Stimulated activated naive CD8-positive, alpha-beta T cell treated with anti-CD3 and anti-CD28 coated beads, Interleukin-15, Interleukin-2, amounts not matched to agents 100 ng/mL and 50 ng/mL, for 24 hours (primary cell): Measurements from ENCODE around the gene MEGF6.

Source experiments
- H3K27ac Mint-ChIP-seq: one replicate; pipeline ENCODE4 v1.8.0; 2021; ENCODE audit warnings: mild to moderate bottlenecking, mixed read lengths
- H3K27me3 Mint-ChIP-seq: one replicate; pipeline ENCODE4 v1.8.0; 2021; ENCODE audit warnings: mixed read lengths
- H3K36me3 Mint-ChIP-seq: one replicate; pipeline ENCODE4 v1.8.0; 2021; ENCODE audit warnings: low read depth, mixed read lengths
- H3K4me1 Mint-ChIP-seq: one replicate; pipeline ENCODE4 v1.8.0; 2021; ENCODE audit warnings: low read depth, mixed read lengths
- H3K4me3 Mint-ChIP-seq: one replicate; pipeline ENCODE4 v1.8.0; 2021; ENCODE audit warnings: mild to moderate bottlenecking, mixed read lengths
- H3K9me3 Mint-ChIP-seq: one replicate; pipeline ENCODE4 v1.8.0; 2021; ENCODE audit warnings: mixed read lengths

MEGF6 gene

DNA sequence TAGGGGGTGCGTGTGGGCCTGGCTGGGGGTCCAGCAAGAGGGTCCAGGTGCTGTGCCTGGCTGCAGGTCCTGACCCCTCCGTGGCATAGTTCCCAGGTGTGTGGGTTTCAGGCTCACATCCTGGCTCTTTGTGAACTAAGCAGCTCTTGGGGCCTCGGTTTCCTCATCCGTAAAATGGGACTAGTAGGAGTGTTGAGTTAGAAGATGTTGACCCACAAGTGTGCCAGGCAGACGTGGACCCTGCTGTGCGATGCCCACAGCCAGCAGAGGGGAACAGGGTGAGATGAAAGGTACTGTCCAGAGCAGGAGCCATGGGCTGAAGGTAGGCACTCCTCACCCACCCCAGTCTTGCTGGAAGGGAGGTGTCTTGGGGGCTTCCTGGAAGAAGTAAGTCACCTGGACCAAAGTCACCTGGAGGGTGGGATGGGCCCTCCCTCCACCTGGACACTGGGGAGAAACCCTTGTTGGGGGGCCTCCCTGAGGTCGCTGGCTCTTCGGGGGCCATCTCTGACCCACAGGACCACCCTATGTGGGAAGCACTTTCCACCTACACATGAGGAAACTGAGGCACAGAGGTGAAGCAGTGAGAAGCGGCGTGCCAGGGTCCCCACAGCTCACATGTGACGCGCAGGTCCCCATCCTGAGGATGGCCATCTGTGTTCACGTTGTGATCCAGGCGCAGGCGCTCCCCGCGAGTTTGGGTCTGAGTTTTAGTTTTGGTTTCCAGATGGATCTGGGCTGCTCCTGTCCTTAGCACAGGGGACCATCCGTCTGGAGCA lies 155.4 kb downstream of the MEGF6 start:
- Mint-ChIP-seq H3K4me1 (peaks cover 2% of the 10 kb centered on the region), H3K36me3 (no peaks in the 10 kb centered on the region), H3K27me3 (no peaks in the 10 kb centered on the region), H3K27ac (no peak overlapping the region), H3K9me3 (no peaks in the 10 kb centered on the region), H3K4me3 (no peak overlapping the region)

- no peaks in the 10 kb centered on the region for H3K36me3 Mint-ChIP-seq
- peak overlapping the region; percentile 51 for H3K4me3 Mint-ChIP-seq
- no peaks in the 10 kb centered on the region for H3K9me3 Mint-ChIP-seq
- no peak overlapping the region for H3K27ac Mint-ChIP-seq
- H3K4me1 Mint-ChIP-seq: peaks cover 2% of the 10 kb centered on the region
- H3K27me3 Mint-ChIP-seq: peaks cover 4% of the 10 kb centered on the region
These were observed 156.3 kb downstream of the MEGF6 start for GRCh38 chr1:3454811-3455618.

GRCh38 chr1:3453891-3454810 lies 157.2 kb downstream of the MEGF6 start, which contains the start of gene ARHGEF16:
ARHGEF16 (plus strand) TSS chr1:3454665; CDS start chr1:3463085, 8,420 bp downstream.
- Mint-ChIP-seq H3K4me3 (peak within 1 kb of the TSS; percentile 51), H3K27ac (no peak within 1 kb of the TSS), H3K4me1 (peaks cover 2% of the 10 kb centered on the region), H3K27me3 (peaks cover 8% of the 10 kb centered on the region), H3K9me3 (no peaks in the 10 kb centered on the region), H3K36me3 (no peaks in the 10 kb centered on the region)

GRCh38 chr1:3453203-3453761 lies 158.0 kb downstream of the MEGF6 start:
- no peaks in the 10 kb centered on the region for H3K36me3 Mint-ChIP-seq
- peaks cover 8% of the 10 kb centered on the region for H3K27me3 Mint-ChIP-seq
- H3K4me1 Mint-ChIP-seq: peaks cover 2% of the 10 kb centered on the region
- H3K4me3 Mint-ChIP-seq: no peak overlapping the region
- no peaks in the 10 kb centered on the region for H3K9me3 Mint-ChIP-seq
- no peak overlapping the region for H3K27ac Mint-ChIP-seq

DNA sequence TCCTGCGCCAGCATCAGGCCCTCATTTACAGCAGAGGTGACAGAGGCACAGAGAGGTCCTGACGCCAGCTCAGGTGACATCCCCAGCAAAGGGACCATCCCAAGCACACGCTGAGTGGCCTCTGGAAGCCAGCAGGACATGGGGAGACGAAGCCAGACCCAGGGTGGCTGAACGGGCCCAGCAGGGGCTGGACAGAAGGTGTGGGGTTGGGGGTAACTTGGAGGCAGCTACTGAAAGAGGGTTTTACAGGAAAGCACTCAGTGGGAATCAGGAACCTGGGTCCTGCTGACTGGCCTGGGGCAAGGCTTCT lies 158.5 kb downstream of the MEGF6 start:
- Mint-ChIP-seq H3K4me1 (peaks cover 2% of the 10 kb centered on the region), H3K27ac (no peak overlapping the region), H3K27me3 (peaks cover 8% of the 10 kb centered on the region), H3K36me3 (no peaks in the 10 kb centered on the region), H3K9me3 (peaks cover 4% of the 10 kb centered on the region), H3K4me3 (no peak overlapping the region)

DNA sequence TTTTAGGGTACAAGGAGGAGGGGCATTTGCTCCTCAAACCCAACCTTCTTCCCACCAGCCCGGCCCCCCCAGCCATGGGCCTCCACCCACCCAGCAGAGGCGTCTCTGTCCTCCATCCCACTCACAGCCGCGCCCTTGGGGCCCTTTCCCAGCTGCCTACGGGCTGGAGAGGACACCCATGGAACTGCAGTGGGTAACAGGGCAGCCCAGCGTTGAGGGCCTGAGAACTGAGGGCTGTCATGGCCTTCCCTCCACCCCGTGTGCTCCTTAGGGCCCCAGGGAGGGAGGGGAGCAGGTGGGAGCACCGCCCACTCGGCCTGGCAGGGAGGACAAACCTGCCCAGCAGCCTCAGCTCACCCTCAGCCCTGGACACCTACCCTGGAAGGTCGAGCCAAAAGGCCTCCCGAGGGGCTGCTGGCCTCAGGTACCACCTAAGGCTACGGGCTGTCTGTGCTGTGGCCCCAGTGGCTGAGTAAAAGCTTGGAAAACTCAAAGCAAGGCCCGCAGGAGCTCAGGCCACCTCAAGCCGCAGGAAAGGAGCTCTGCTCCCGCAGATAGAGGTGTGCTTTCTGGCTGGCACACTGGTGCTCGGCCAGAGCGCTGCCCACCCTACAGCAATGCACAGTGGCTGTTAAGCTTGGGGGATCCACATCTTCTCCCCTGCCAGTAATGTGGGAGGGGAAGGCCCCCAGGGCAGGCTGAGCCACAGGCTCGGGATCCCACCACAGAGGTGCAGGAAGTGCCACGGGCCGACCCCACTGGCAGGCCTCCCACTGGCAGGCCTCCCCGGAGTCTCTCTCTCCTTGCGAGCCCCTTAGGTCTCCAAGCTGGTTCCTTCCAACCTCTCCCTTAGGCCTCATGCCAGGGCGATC lies 159.1 kb downstream of the MEGF6 start:
- Mint-ChIP-seq H3K36me3 (no peaks in the 10 kb centered on the region), H3K27me3 (peaks cover 8% of the 10 kb centered on the region), H3K27ac (no peak overlapping the region), H3K9me3 (peaks cover 6% of the 10 kb centered on the region), H3K4me3 (no peak overlapping the region), H3K4me1 (peaks cover 2% of the 10 kb centered on the region)

- H3K36me3 Mint-ChIP-seq: no peaks in the 10 kb centered on the region
- peaks cover 8% of the 10 kb centered on the region for H3K27me3 Mint-ChIP-seq
- H3K27ac Mint-ChIP-seq: no peak overlapping the region
- H3K4me3 Mint-ChIP-seq: no peak overlapping the region
- H3K4me1 Mint-ChIP-seq: peaks cover 2% of the 10 kb centered on the region
- H3K9me3 Mint-ChIP-seq: peaks cover 6% of the 10 kb centered on the region
These were observed 160.3 kb downstream of the MEGF6 start for GRCh38 chr1:3450983-3451382.

DNA sequence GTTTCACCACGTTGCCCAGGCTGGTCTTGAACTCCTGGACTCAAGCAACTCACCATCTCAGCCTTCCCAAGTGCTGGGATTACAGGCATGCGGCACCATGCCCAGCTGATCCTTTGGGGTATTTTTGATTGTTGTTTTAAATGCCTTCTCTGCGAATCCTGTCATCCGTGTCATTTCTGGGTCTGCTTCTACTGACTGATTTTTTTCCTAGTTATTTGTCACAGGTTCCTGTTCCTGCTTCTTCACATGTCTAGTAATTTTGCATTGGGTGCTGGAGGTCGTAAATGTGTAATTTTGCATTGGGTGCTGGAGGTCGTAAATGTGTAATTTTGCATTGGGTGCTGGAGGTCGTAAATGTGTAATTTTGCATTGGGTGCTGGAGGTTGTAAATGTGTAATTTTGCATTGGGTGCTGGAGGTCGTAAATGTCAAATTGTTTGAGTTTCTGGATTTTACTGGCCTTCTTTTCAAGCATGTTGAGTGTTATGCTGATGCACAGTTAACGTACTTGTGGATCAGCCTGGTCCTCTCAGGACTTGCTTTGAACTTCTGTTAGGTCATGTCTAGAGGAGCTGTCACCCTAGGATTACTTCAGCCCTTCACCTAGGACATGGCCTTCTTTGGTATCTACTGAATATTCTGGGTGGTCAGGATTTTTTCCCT lies 161.0 kb downstream of the MEGF6 start:
- Mint-ChIP-seq H3K4me1 (peaks cover 2% of the 10 kb centered on the region), H3K9me3 (peaks cover 6% of the 10 kb centered on the region), H3K36me3 (no peaks in the 10 kb centered on the region), H3K27me3 (peaks cover 8% of the 10 kb centered on the region), H3K4me3 (no peak overlapping the region), H3K27ac (no peak overlapping the region)

- H3K36me3 Mint-ChIP-seq: no peaks in the 10 kb centered on the region
- H3K9me3 Mint-ChIP-seq: peaks cover 6% of the 10 kb centered on the region
- H3K27ac Mint-ChIP-seq: no peak overlapping the region
- no peak overlapping the region for H3K4me3 Mint-ChIP-seq
- peaks cover 11% of the 10 kb centered on the region for H3K27me3 Mint-ChIP-seq
- no peaks in the 10 kb centered on the region for H3K4me1 Mint-ChIP-seq
These were observed 166.6 kb downstream of the MEGF6 start for GRCh38 chr1:3444736-3445135.

GRCh38 chr1:3444298-3444697 lies 167.0 kb downstream of the MEGF6 start:
- H3K4me3 Mint-ChIP-seq: no peak overlapping the region
- H3K36me3 Mint-ChIP-seq: no peaks in the 10 kb centered on the region
- H3K27me3 Mint-ChIP-seq: peaks cover 8% of the 10 kb centered on the region
- H3K9me3 Mint-ChIP-seq: peaks cover 6% of the 10 kb centered on the region
- H3K27ac Mint-ChIP-seq: no peak overlapping the region
- no peaks in the 10 kb centered on the region for H3K4me1 Mint-ChIP-seq

DNA sequence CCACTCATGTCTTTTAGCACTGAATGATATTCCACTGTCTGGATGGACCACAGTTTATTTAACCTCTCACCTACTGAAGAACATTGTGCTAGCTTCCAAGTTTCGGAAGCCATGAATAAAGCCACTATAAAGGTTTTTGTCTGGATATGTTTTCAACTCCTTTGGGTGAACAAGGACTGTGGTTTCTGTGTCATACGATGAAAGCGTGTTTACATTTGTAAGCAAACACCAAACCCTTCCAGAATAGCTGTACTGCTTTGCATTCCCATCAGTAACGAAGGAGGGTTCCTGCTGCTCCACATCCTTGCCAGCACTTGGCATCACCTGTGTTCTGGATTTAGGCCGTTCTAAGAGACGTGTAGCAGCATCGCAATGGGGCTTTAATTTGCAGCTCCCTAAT lies 167.5 kb downstream of the MEGF6 start:
- Mint-ChIP-seq H3K27me3 (peaks cover 8% of the 10 kb centered on the region), H3K4me3 (no peak overlapping the region), H3K9me3 (peaks cover 6% of the 10 kb centered on the region), H3K36me3 (no peaks in the 10 kb centered on the region), H3K4me1 (no peaks in the 10 kb centered on the region), H3K27ac (no peak overlapping the region)

DNA sequence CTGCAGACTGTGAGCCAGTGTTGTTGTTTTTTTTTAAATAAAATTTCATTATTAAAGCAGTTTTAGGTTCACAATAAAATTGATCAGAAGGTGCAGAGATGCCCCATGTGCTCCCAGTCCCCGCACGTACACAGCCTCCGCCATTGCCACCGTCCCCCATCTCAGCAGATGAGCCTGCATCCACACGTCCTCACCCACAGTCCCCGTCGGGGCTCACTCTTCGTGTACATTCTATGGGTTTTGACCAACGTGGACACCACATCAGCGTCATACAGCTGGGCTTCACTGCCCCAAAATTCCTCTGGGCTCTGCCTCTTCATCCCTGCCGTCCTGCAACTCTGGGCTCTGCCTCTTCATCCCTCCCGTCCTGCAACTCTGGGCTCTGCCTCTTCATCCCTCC lies 168.4 kb downstream of the MEGF6 start:
- H3K4me3 Mint-ChIP-seq: no peak overlapping the region
- no peaks in the 10 kb centered on the region for H3K36me3 Mint-ChIP-seq

GRCh38 chr1:3442331-3442730 lies 169.0 kb downstream of the MEGF6 start:
- Mint-ChIP-seq H3K36me3 (no peaks in the 10 kb centered on the region), H3K4me1 (no peaks in the 10 kb centered on the region), H3K9me3 (no peaks in the 10 kb centered on the region), H3K27me3 (peaks cover 8% of the 10 kb centered on the region), H3K4me3 (no peak overlapping the region), H3K27ac (no peak overlapping the region)

More for the DNA sequence above, 168.4 kb downstream of the MEGF6 start:
- no peak overlapping the region for H3K27ac Mint-ChIP-seq
- H3K27me3 Mint-ChIP-seq: peaks cover 8% of the 10 kb centered on the region
- H3K4me1 Mint-ChIP-seq: no peaks in the 10 kb centered on the region
- H3K9me3 Mint-ChIP-seq: peaks cover 3% of the 10 kb centered on the region
